Glutamatergic neuron (in vitro differentiated cells): Measurements from ENCODE around the gene AHCY. TPM values are rescaled to one million over a fixed set of nuclear protein-coding genes. Genes with fewer than 3 reads are reported as not detected.
"Not testable (repeated sequence)": the region's sequence is repeated elsewhere in the genome, so short reads cannot be mapped to it uniquely, and the experiment has no call there.

Experiments
- DNase-seq: peaks from one replicate; pipeline ENCODE4 v3.0.0; 2022
- H3K27ac Mint-ChIP-seq: one replicate; pipeline ENCODE4 v1.8.0; 2020; ENCODE audit warnings: mild to moderate bottlenecking, mixed read lengths, inconsistent platforms; ENCODE audit not compliant: unreplicated experiment
- H3K27me3 Mint-ChIP-seq: one replicate; pipeline ENCODE4 v1.8.0; 2020; ENCODE audit warnings: mild to moderate bottlenecking, moderate library complexity, mixed read lengths, inconsistent platforms; ENCODE audit not compliant: unreplicated experiment
- H3K36me3 Mint-ChIP-seq: one replicate; pipeline ENCODE4 v1.8.0; 2020; ENCODE audit warnings: mild to moderate bottlenecking, mixed read lengths, inconsistent platforms; ENCODE audit not compliant: unreplicated experiment
- H3K4me1 Mint-ChIP-seq: one replicate; pipeline ENCODE4 v1.8.0; 2020; ENCODE audit warnings: mild to moderate bottlenecking, low read depth, mixed read lengths, inconsistent platforms; ENCODE audit not compliant: unreplicated experiment
- H3K4me3 Mint-ChIP-seq: one replicate; pipeline ENCODE4 v1.8.0; 2020; ENCODE audit warnings: mild to moderate bottlenecking, mixed read lengths, inconsistent platforms; ENCODE audit not compliant: unreplicated experiment
- H3K9me3 Mint-ChIP-seq: one replicate; pipeline ENCODE4 v1.8.0; 2020; ENCODE audit warnings: mild to moderate bottlenecking, moderate library complexity, mixed read lengths, inconsistent platforms; ENCODE audit not compliant: unreplicated experiment
- total RNA-seq: library from RNA; stranded (reverse); fragmentation: NEBNext Ultra II Directional; extraction: Animal tissue kit (Norgen Biotek cat#: 25700); gene quantifications from one replicate; pipeline ENCODE4 v1.2.1, GENCODE V29; 2021; ENCODE audit not compliant: unreplicated experiment
- TF ChIP-seq, protein P1 (sequence below): fragments of 200-600 bp; sonication (generic); IDR thresholded peaks from one replicate; pipeline ENCODE4 v1.5.0; 2021; ENCODE audit not compliant: partially characterized antibody, unreplicated experiment

Gene AHCY
- total RNA-seq, 1 donor from 2014 or later: 97.9 TPM

DNA sequence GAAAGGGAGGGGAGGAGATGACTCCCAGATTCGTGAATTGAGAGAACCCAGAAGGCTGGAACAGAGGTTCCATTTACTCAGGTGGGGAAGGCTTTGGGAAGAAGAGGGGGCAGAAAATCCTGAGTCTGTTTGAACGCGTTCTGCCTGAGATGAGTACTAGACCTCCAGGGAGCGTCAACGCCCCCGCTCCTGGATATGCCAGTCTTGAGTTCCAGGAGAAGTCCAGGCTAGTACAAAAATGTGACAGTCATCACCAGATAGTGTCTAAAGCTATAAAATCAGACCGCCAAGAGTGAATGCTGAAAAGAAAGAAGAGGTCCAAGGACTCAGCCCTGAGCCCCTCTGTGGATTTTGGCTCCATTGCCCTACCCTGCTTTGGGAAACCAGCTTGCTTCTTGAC is 8.6 kb downstream of the AHCY start:
- Mint-ChIP-seq H3K27ac (no peak overlapping the region), H3K27me3 (peaks cover 2% of the 10 kb centered on the region), H3K4me1 (peaks cover 9% of the 10 kb centered on the region), H3K9me3 (peaks cover 2% of the 10 kb centered on the region), H3K4me3 (no peak overlapping the region), H3K36me3 (no peaks in the 10 kb centered on the region)
- TF ChIP-seq, protein P1, sequence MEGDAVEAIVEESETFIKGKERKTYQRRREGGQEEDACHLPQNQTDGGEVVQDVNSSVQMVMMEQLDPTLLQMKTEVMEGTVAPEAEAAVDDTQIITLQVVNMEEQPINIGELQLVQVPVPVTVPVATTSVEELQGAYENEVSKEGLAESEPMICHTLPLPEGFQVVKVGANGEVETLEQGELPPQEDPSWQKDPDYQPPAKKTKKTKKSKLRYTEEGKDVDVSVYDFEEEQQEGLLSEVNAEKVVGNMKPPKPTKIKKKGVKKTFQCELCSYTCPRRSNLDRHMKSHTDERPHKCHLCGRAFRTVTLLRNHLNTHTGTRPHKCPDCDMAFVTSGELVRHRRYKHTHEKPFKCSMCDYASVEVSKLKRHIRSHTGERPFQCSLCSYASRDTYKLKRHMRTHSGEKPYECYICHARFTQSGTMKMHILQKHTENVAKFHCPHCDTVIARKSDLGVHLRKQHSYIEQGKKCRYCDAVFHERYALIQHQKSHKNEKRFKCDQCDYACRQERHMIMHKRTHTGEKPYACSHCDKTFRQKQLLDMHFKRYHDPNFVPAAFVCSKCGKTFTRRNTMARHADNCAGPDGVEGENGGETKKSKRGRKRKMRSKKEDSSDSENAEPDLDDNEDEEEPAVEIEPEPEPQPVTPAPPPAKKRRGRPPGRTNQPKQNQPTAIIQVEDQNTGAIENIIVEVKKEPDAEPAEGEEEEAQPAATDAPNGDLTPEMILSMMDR: no peak
- no peak for DNase-seq

DNA sequence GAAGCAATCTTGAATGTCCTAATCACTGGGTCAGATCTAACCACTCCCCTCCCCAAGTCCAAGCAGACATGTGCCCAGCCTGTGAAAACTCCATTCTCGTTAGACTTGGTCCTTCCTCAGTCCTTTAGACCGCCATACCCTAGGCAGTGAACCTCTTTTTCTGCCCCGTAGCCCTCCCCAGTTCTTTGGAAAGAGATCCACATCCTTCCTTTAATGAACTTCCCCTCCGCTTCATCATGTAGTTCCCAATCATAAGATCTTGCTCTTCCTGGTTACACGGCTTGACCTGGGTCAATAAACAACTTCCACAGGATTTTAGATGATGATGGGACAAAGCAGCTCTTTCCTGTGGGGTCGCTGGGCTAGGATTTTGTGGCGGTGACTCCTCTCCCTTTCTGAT is 9.6 kb downstream of the AHCY start:
- peaks cover 9% of the 10 kb centered on the region for H3K4me1 Mint-ChIP-seq
- peaks cover 4% of the 10 kb centered on the region for H3K27me3 Mint-ChIP-seq
- no peak for DNase-seq
- no peak overlapping the region for H3K4me3 Mint-ChIP-seq
- TF ChIP-seq, protein P1: no peak
- H3K9me3 Mint-ChIP-seq: peaks cover 2% of the 10 kb centered on the region
- H3K27ac Mint-ChIP-seq: no peak overlapping the region
- H3K36me3 Mint-ChIP-seq: no peaks in the 10 kb centered on the region

DNA sequence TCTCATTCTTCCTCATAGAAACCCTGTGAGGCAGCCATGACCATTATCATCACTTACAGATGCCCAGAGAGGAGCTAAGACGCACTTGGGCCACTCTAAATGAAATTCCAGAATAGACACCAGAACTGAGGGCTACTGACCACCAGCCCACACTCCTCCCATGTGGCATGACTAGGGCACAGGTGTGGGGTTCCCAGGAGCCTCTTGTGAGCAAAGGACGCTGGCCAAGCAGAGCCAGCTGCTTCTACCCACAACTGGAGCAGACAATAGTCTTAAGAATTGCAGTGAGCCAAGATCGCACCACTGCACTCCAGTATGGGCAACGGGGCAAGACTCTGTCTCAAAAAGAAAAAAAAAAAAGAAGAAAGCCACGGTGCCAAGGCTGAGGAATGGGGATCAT is 10.0 kb downstream of the AHCY start:
- no peak overlapping the region for H3K4me3 Mint-ChIP-seq
- H3K9me3 Mint-ChIP-seq: peaks cover 2% of the 10 kb centered on the region
- no peaks in the 10 kb centered on the region for H3K36me3 Mint-ChIP-seq
- H3K27me3 Mint-ChIP-seq: peaks cover 4% of the 10 kb centered on the region
- no peak for DNase-seq
- no peak overlapping the region for H3K27ac Mint-ChIP-seq
- TF ChIP-seq, protein P1: no peak
- peaks cover 9% of the 10 kb centered on the region for H3K4me1 Mint-ChIP-seq

DNA sequence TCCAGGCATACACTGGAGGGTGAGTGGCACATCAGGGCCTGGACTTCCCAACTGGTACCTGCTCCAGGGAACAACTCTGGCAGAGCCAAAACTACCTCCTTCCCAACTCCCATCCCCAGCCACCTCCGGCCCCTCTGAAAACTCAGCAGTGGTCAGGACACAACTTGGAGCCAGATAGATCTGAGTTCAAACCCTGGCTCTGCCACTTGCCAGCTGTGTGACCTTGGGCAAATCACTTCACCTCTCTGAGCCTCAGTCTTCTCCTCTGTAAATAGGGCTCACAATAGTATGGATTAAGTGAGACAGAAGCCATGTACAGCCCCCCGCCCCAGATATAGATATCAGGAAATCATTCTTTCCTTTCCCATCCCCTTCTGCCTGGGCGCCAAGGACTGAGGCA is 10.7 kb downstream of the AHCY start:
- Mint-ChIP-seq H3K4me1 (peaks cover 9% of the 10 kb centered on the region), H3K36me3 (no peaks in the 10 kb centered on the region)
- TF ChIP-seq, protein P1: no peak

DNA sequence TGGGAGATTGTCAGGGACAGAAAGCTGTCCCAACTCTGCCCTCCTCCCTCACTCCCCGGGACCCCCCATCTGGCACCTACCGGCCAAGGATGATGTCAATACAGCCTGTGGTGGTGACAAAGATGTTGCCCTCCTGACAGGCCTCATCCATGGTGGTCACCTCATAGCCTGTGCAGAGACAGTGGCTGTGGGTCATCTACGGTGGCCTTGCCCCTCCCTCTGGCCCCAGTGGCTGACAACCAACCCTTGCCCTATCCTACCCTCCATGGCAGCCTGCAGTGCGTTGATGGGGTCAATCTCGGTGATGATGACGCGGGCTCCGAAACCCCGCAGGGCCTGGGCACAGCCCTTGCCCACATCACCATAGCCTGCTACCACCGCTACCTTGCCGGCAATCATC is 12.7 kb downstream of the AHCY start:
- Mint-ChIP-seq H3K9me3 (peaks cover 4% of the 10 kb centered on the region), H3K4me3 (no peak overlapping the region), H3K4me1 (no peaks in the 10 kb centered on the region), H3K36me3 (no peaks in the 10 kb centered on the region), H3K27me3 (peaks cover 4% of the 10 kb centered on the region), H3K27ac (no peak overlapping the region)
- TF ChIP-seq, protein P1: no peak
- DNase-seq: no peak

More for the DNA sequence above, 10.7 kb downstream of the AHCY start:
- Mint-ChIP-seq H3K27ac (no peak overlapping the region), H3K27me3 (peaks cover 4% of the 10 kb centered on the region), H3K4me3 (no peak overlapping the region), H3K9me3 (peaks cover under 1% of the 10 kb centered on the region)
- DNase-seq: no peak

DNA sequence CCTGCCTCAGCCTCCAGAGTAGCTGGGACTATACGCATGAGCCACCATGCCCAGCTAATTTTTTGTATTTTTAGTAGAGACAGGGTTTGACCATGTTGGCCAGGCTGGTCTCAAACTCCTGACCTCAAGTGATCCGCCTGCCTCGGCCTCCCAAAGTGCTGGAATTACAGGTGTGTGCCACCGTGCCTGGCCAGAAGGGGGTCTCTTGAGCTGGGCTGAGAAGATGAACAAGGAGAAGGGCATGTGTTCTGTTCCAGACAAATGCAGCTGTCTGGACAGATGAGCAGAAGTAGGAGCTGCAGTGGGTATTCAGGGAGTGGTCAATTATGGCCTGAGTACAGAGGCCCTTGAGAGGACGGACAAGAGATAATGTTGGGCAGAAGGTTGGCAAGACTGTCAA is 15.7 kb downstream of the AHCY start:
- H3K4me1 Mint-ChIP-seq, H3K9me3 Mint-ChIP-seq, H3K36me3 Mint-ChIP-seq, DNase-seq, H3K27me3 Mint-ChIP-seq, H3K4me3 Mint-ChIP-seq, H3K27ac Mint-ChIP-seq: not testable (repeated sequence)
